HEK293 (cell line): ENCODE results near the gene ANKRD31.

Experiments used
- BCL11B ChIP-seq: fragments of 450-650 bp; formaldehyde crosslinking; IDR thresholded peaks from 2 replicates; pipeline ENCODE4 v1.5.1; 2016; ENCODE audit warnings: low read depth, missing biosample characterization, missing genetic modification characterization
- HOXA7 ChIP-seq: sonication (generic); formaldehyde crosslinking; IDR thresholded peaks from 2 replicates; pipeline ENCODE4 v1.8.1; 2022; ENCODE audit warnings: missing genetic modification reagents, borderline replicate concordance
- KLF9 ChIP-seq: fragments of 450-650 bp; formaldehyde crosslinking; IDR thresholded peaks from 2 replicates; pipeline ENCODE4 v1.5.1; 2016; ENCODE audit warnings: missing biosample characterization, missing genetic modification characterization, low read depth
- ZNF423 ChIP-seq: fragments of 450-650 bp; formaldehyde crosslinking; IDR thresholded peaks from 2 replicates; pipeline ENCODE4 v1.5.1; 2016; ENCODE audit warnings: missing biosample characterization, missing genetic modification characterization
- ZNF473 ChIP-seq: fragments of 450-650 bp; formaldehyde crosslinking; IDR thresholded peaks from 2 replicates; pipeline ENCODE4 v1.5.1; 2017; ENCODE audit warnings: missing biosample characterization, missing genetic modification characterization
- ZNF544 ChIP-seq: fragments of 450-650 bp; formaldehyde crosslinking; IDR thresholded peaks from 2 replicates; pipeline ENCODE4 v1.5.0; 2017; ENCODE audit warnings: missing biosample characterization, missing genetic modification characterization
- TF ChIP-seq, protein P1 (sequence below): fragments of 450-650 bp; formaldehyde crosslinking; IDR thresholded peaks from 2 replicates; pipeline ENCODE4 v1.5.1; 2016; ENCODE audit warnings: missing biosample characterization, missing genetic modification characterization
- TF ChIP-seq, protein P2 (sequence below): sonication (generic); formaldehyde crosslinking; IDR thresholded peaks from 2 replicates; pipeline ENCODE4 v1.8.1; 2022; ENCODE audit warnings: mild to moderate bottlenecking, moderate library complexity, missing genetic modification reagents
- TF ChIP-seq, protein P3 (sequence below): fragments of 450-650 bp; formaldehyde crosslinking; IDR thresholded peaks from 2 replicates; pipeline ENCODE4 v1.5.1; 2016; ENCODE audit warnings: missing biosample characterization, missing genetic modification characterization

DNA sequence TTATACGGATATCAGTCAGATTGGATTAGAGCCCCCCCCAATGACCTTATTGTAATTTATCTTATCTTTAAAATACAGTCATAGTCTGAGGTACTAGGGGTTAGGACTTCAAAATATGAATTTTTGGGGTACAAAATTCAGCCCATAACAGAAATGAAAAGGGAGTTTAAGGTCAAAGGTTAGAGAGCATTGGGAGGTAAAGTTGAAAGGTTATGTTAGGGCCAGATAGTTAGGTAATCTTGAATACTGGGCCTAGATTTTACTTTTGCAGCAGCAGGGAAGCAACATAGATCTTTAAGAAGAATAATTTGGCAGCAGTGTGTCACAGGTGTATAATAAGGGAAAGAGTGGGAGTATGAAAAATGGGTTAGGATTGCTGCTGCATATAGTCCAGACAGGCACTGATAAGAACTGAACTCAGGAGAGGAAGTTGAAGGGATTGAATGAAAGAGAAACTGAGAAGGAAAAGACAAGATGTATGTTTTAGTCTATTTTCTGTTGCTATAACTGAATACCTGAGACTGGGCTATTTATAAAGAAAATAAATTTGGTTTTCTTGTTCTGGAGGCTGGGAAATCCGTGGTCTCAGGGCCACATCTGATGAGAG is 173.7 kb downstream of the ANKRD31 start:
- TF ChIP-seq ZNF473 (tag by site-specific recombination) (no peak), HOXA7 (CRISPR knock-in tag) (no peak), KLF9 (no peak), ZNF423 (no peak), BCL11B (tag by site-specific recombination) (no peak), ZNF544 (tag by site-specific recombination) (no peak)
- TF ChIP-seq, protein P1, sequence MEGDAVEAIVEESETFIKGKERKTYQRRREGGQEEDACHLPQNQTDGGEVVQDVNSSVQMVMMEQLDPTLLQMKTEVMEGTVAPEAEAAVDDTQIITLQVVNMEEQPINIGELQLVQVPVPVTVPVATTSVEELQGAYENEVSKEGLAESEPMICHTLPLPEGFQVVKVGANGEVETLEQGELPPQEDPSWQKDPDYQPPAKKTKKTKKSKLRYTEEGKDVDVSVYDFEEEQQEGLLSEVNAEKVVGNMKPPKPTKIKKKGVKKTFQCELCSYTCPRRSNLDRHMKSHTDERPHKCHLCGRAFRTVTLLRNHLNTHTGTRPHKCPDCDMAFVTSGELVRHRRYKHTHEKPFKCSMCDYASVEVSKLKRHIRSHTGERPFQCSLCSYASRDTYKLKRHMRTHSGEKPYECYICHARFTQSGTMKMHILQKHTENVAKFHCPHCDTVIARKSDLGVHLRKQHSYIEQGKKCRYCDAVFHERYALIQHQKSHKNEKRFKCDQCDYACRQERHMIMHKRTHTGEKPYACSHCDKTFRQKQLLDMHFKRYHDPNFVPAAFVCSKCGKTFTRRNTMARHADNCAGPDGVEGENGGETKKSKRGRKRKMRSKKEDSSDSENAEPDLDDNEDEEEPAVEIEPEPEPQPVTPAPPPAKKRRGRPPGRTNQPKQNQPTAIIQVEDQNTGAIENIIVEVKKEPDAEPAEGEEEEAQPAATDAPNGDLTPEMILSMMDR = no peak
- TF ChIP-seq, protein P2, sequence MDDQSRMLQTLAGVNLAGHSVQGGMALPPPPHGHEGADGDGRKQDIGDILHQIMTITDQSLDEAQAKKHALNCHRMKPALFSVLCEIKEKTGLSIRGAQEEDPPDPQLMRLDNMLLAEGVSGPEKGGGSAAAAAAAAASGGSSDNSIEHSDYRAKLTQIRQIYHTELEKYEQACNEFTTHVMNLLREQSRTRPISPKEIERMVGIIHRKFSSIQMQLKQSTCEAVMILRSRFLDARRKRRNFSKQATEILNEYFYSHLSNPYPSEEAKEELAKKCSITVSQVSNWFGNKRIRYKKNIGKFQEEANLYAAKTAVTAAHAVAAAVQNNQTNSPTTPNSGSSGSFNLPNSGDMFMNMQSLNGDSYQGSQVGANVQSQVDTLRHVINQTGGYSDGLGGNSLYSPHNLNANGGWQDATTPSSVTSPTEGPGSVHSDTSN = no peak
- TF ChIP-seq, protein P3, sequence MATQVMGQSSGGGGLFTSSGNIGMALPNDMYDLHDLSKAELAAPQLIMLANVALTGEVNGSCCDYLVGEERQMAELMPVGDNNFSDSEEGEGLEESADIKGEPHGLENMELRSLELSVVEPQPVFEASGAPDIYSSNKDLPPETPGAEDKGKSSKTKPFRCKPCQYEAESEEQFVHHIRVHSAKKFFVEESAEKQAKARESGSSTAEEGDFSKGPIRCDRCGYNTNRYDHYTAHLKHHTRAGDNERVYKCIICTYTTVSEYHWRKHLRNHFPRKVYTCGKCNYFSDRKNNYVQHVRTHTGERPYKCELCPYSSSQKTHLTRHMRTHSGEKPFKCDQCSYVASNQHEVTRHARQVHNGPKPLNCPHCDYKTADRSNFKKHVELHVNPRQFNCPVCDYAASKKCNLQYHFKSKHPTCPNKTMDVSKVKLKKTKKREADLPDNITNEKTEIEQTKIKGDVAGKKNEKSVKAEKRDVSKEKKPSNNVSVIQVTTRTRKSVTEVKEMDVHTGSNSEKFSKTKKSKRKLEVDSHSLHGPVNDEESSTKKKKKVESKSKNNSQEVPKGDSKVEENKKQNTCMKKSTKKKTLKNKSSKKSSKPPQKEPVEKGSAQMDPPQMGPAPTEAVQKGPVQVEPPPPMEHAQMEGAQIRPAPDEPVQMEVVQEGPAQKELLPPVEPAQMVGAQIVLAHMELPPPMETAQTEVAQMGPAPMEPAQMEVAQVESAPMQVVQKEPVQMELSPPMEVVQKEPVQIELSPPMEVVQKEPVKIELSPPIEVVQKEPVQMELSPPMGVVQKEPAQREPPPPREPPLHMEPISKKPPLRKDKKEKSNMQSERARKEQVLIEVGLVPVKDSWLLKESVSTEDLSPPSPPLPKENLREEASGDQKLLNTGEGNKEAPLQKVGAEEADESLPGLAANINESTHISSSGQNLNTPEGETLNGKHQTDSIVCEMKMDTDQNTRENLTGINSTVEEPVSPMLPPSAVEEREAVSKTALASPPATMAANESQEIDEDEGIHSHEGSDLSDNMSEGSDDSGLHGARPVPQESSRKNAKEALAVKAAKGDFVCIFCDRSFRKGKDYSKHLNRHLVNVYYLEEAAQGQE = no peak
